ENCODE measurements around the gene DAG1. TPM values are rescaled to one million over a fixed set of nuclear protein-coding genes. Genes with fewer than 3 reads are reported as not detected.
"Not testable (repeated sequence)": the region's sequence is repeated elsewhere in the genome, so short reads cannot be mapped to it uniquely, and the experiment has no call there.

DAG1 gene
- total RNA-seq, 1 experiment from 2014 or later = 135 TPM

DNA sequence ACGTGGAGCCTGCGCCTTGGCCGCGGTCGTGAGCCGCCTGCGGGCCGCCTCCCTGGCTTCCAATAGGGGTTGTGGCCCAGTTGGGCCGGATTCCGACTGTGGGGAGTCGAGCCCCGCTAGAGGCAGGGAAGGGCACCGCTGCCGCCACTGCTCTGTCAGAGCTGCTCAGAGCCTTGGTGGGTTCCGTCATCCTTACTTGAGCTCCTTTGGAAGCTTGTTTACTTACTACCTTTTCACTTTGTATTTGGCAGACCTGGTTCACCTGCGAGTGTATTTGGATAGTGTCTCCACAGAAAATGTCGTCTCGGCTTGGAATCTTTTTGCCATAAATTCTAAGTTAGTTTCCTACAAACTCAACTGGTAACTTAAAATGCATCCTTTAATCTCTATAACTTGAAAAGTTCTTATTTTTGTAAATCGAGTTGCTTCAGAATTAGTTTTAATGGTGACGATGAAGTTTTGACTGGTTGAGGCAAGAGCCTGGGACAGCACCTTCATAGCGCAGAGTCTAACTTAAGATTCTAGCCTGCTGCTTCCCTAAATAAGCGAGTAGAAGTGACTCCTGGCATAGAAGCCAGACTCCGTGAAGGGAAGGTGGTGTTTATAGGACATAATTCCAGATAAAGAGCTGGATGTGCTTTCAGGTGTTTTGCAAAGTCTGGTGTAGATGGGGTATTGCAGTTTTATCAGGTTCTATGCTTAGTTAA lies 800 bp downstream of the DAG1 start:
- no peak for DNase-seq (ENCODE audit: low spot score)

DNA sequence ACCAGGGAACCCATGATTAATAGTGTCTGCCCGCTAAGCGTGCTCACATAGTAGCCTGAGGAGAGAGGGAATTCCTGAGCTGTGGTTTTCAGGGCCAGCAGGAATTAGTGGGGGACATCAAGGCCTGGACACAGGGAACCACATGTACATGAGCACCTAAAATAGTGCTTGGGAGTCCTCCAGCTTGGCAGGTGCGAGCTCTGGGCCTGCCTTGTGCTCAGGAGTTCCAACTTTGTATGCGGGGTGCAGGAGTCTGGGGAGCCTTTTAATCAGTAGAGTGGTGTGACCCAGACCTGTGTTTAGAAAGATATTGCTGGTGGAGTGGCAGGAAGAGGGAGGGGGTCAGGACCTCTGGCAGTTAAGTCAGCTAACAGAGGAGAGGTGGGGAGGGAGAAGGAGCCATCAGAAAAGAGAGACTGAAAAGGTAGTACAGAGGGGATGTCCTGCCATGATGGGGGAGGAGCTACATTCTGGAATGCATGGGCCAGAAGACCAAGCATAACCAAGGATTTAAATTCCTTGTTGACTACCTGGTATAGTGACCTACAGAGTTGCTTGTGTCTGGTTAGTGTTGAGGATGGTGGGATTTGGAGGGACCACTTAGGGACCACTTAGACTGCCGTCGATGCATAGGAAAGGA lies 1.9 kb downstream of the DAG1 start:
- no peak for DNase-seq (ENCODE audit: low spot score)

GRCh38 chr3:49476563-49476962 lies 6.5 kb downstream of the DAG1 start:
- DNase-seq (ENCODE audit: low spot score) = peak; percentile 69

DNA sequence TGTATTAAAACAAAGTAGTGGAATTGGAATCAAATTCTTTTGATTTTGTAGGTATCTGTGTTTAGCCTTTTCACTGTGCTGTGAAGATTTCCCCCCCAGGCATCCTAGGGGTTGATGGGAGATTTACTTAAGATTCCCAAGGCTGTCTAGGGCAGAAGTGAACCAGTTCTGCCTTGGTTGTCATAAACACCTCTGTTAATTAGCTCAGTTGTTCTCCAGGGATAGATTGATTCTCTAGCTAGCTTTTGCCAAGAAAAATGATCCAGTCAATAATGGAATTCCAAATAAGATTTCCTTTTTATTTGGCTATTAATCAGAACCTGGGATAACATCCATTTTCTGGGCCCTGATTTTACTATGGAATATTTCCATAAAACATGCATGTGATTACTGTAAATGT lies 12.7 kb downstream of the DAG1 start:
- DNase-seq (ENCODE audit: low spot score) = no peak

DNA sequence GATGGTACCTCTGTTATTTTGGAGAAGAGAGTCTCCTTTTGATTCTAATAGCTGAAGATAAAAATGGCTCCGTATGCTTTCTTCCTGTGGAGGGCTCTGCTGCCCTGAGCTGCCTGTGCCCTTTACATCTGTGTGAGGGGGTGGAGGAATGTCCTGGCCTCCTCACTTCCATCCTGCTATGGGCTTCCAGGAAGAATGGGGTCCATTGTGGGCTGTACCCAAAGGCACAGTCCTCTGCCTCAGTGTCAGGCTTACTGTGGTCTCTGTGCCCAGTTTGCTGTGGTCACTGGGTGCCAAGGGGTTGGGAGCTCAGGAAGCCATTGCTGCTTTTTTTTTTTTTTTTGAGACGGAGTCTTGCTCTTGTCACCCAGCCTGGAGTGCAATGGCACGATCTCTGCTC lies 14.4 kb downstream of the DAG1 start:
- DNase-seq (ENCODE audit: low spot score) = no peak

DNA sequence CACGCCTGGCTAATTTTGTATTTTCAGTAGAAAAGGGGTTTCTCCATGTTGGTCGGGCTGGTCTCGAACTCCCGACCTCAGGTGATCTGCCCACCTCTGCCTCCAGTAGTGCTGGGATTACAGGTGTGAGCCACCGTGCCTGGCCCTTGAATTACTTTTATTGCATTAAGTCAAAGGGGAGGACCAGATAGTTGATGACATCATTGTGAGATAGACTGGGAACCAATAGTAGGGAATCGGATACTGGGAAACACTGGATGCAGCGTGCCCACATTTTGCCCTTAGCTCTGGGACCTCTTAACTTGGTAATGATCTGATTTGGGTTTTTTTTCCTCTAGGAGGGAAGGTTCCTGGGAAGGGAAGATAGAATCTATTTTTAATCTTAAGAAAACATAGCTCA lies 19.2 kb downstream of the DAG1 start:
- no peak for DNase-seq (ENCODE audit: low spot score)

GRCh38 chr3:49492969-49493368 lies 22.9 kb downstream of the DAG1 start:
- DNase-seq (ENCODE audit: low spot score) = no peak

- no peak for DNase-seq (ENCODE audit: low spot score)
Measured at GRCh38 chr3:49493901-49494300, 23.8 kb downstream of the DAG1 start.

GRCh38 chr3:49495023-49495422 lies 25.0 kb downstream of the DAG1 start:
- no peak for DNase-seq (ENCODE audit: low spot score)

DNA sequence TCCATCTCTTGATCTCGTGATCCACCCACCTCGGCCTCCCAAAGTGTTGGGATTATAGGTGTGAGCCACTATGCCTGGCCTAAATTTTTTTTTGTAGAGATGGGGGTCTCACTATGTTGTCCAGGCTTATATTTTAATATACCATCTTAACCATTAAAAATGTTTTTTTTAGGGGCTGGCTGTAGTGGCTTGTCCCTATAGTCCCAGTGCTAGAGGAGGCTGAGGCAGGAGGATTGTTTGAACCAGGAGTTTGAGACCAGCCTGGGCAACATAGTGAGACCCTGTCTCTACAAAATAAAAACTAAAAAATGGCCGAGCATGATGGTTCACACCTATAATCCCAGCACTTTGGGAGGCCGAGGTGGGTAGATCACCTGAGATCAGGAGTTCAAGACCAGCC lies 26.8 kb downstream of the DAG1 start:
- not testable (repeated sequence) for DNase-seq (ENCODE audit: low spot score)

DNA sequence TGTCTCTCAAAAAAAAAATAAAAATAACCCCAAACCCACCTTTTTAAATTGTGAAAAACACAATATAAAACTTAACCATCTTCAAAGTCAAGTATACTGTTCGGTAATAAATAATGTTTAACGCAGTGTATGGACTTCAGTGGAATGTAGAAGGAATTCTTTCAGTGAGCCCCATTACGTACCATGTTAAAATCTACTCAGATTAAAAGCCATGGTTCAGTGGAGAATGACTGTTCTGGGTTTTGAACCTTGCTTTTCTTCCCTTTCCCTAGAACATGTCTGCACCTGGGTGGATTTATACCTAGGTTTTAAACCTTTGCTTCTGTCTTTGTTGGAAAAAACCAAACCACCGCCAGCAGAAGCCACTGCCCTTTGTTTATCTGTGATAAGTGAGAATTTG lies 27.5 kb downstream of the DAG1 start:
- DNase-seq (ENCODE audit: low spot score) = no peak

- no peak for DNase-seq (ENCODE audit: low spot score)
Measured at GRCh38 chr3:49498239-49498638, 28.2 kb downstream of the DAG1 start.

DNA sequence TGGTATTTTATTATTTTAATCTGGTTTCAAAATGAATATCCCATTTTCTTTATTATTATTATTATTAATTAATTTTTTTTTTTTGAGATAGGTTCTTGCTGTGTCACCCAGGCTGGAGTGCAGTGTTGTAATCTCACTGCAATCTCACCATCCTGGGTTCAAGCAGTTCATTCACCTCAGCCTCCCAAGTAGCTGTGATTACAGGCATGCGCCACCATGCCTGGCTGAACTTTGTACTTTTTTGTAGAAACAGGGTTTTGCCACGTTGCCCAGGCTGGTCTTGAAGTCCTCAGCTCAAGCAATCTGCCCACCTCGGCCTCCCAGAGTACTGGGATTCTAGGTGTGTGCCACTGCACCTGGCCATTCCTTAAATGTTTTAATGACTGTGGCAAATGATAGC lies 28.6 kb downstream of the DAG1 start:
- DNase-seq (ENCODE audit: low spot score) = no peak

DNA sequence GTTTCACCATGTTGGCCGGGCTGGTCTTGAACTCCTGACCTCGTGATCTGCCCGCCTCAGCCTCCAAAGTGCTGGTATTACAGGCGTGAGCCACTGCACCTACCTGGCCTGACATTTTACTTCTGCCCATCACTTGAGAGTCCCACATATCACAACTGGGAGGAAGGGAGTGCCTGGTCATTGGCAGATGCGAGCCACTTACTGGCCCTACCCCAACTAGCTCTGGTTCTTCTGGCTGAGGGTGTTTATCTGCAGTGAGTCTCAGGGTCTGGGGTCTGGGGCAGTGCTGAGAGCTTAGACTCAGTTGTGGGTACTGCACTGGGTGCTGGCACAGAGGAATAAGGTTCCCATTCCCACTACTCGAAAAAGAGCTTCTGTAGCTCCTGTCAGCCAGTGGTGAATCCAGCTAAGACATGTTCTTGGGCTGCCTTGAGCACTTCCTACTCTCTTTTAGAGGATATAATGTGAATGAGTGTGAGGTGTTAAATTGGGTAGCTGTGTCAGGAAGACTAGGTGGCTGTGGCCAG lies 30.2 kb downstream of the DAG1 start:
- no peak for DNase-seq (ENCODE audit: low spot score)

GRCh38 chr3:49500732-49501609 lies 30.9 kb downstream of the DAG1 start:
- DNase-seq (ENCODE audit: low spot score) = peak; percentile 91

DNA sequence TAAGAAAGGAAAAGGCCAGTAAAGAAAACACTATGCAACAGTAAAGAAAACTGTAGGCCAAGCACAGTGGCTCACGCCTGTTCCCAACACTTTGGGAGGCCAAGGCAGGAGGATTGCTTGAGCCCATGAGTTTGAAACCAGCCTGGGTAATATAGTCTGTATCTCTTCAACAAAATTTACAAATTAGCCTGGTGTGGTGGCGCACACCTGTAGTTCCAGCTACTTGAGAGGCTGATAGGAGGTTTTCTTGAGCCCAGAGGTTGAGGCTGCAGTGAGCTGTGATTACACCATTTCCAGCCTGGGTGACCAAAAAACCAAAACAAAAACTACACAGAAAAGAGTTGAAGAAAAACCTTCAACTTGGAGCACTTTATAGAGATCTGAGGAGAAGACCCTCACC lies 31.8 kb downstream of the DAG1 start:
- DNase-seq (ENCODE audit: low spot score) = no peak

DNA sequence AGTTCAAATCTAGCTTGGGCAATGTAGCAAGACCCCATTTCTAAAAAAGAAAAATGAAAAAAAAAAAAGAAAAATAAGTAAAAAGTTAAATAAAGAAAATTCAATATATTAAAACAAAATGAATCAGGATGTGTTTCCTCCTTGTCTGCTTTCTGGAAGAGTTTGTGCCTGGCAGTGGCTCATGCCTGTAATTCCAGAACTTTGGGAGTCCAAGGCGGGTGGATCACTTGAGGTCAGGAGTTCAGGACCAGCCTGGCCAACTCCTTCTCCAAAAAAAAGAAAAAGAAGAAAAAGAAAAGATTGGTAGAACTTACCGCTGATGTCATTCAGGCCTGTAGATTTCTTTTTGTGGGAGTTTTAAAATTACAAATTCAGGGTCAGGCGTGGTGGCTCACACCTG lies 36.8 kb downstream of the DAG1 start:
- DNase-seq (ENCODE audit: low spot score) = no peak

DNA sequence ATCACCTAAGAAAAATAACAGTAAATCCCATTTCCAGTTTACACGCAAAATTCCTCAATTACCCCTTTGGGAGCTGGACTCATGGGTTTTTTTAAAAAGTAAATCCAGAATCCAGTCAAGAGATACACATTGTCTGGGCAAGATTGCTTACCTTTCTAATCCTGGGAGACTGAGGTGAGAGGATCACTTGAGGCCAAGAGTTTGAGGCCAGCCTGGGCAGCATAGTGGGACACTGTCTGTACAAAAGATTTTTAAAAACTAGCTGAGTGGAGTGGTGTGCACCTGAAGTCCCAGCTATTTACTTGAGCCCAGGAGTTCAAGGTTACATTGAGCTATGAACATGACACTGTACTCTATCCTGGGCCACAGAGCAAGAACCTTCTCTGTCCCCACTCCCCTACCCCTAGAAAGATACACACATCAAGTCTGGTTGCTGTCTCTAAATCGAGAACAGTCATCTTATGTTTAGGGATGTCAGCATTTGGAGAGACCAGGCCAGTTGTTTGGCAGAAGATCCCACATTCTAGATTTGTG lies 39.0 kb downstream of the DAG1 start:
- no peak for DNase-seq (ENCODE audit: low spot score)

- no peak for DNase-seq (ENCODE audit: low spot score)
Measured at GRCh38 chr3:49511639-49512038, 41.6 kb downstream of the DAG1 start.

DNA sequence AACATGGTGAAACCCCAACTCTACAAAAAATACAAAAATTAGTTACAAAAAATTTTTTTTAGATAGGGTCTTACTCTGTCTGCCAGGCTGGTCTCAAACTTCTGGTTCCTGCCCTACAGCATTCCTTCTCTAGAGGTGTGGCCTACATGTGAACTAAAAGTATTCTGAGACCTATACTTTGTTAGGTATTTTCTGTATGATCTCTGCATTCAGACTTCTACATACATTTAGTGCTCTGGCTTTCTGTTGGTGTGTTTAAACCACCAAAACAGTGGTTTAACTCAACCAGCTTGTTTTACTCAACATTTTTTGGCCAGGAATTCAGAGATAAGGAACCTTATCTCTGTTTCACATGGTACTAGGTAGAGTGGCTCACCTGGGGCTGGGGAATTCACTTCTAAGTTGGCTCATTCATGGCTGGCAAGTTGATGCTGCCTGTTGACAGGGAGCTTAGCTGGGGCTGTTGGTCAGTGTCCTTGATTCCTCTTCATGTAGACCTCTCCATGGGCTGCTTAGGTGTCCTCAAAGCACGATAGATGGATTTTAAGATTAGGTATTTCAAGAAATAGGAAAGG lies 42.8 kb downstream of the DAG1 start:
- no peak for DNase-seq (ENCODE audit: low spot score)

GRCh38 chr3:49513494-49514124 lies 43.5 kb downstream of the DAG1 start:
- no peak for DNase-seq (ENCODE audit: low spot score)
